ENCODE measurements around the gene TOX2.

DNA sequence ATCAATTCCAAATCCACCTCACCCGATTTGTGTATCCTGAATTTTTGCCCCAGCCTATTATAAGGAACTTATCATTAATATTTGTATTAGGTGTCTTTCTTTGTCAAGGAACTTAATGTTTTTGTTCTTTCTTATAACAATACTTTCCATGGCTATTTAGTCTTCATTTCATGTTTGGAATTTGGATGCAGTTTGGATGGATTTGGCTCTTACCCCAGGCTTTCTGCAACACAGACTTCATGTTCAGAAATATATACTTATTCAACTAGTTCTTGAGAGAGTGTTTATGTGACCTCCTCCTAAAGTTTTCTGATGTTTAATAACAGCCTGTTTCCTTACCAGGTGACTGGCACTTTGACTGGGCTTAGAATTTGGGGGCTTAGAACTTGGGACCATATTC, 35.9 kb upstream of the TOX2 start:
- TF ChIP-seq, protein P1, sequence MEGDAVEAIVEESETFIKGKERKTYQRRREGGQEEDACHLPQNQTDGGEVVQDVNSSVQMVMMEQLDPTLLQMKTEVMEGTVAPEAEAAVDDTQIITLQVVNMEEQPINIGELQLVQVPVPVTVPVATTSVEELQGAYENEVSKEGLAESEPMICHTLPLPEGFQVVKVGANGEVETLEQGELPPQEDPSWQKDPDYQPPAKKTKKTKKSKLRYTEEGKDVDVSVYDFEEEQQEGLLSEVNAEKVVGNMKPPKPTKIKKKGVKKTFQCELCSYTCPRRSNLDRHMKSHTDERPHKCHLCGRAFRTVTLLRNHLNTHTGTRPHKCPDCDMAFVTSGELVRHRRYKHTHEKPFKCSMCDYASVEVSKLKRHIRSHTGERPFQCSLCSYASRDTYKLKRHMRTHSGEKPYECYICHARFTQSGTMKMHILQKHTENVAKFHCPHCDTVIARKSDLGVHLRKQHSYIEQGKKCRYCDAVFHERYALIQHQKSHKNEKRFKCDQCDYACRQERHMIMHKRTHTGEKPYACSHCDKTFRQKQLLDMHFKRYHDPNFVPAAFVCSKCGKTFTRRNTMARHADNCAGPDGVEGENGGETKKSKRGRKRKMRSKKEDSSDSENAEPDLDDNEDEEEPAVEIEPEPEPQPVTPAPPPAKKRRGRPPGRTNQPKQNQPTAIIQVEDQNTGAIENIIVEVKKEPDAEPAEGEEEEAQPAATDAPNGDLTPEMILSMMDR (IDR thresholded peaks at IDR 0.05; ENCODE audit: low read depth, low read length), result no peak
- TF ChIP-seq EZH2phosphoT487 (IDR thresholded peaks at IDR 0.05; ENCODE audit: low read depth), result no peak
